IMR-90 (cell line): Measurements from ENCODE around the gene HTR3A. TPM values are rescaled to one million over a fixed set of nuclear protein-coding genes. Genes with fewer than 3 reads are reported as not detected.

Source experiments
- ATAC-seq: fragments of 200-7000 bp; cut with Tn5 transposase; 2 replicates; pipeline ENCODE4 v1.9.1; 2020; ENCODE audit warnings: low read depth, mild to moderate bottlenecking, moderate library complexity
- BruUV-seq: library from RNA; stranded (reverse); fragments of 400-500 nt; replicated peaks from 2 replicates; lab custom pipeline; 2021; lab: Mats Ljungman, UMichigan
- CTCF ChIA-PET: fragments of 300-600 bp; formaldehyde crosslinking; extraction: SDS; loops from one replicate; lab custom pipeline; 2021; ENCODE audit warnings: antibody characterized with exemption; lab: Yijun Ruan, JAX
- POLR2A ChIA-PET: fragments of 300-600 bp; sonication (Branson Sonifier 250); formaldehyde crosslinking; loops from one replicate; lab custom pipeline; 2022; ENCODE audit warnings: antibody characterized with exemption; ENCODE audit not compliant: unreplicated experiment; lab: Charles Lee
- DNase-seq: peaks from one replicate; pipeline ENCODE4 v3.0.0; 2013
- H2AFZ ChIP-seq: replicated peaks from 2 replicates; pipeline ENCODE3; 2013; ENCODE audit warnings: low read length, mild to moderate bottlenecking; ENCODE audit not compliant: poor library complexity
- H2AK5ac ChIP-seq: 2 replicates; pipeline ENCODE4 v1.6.1; 2013; ENCODE audit warnings: low read depth, low read length, inconsistent platforms
- H2AK9ac ChIP-seq: replicated peaks from 2 replicates; pipeline ENCODE3; 2013; ENCODE audit warnings: mild to moderate bottlenecking, low read depth, low read length, moderate library complexity; ENCODE audit not compliant: poor library complexity
- H2BK120ac ChIP-seq: 2 replicates; pipeline ENCODE4 v1.6.1; 2013; ENCODE audit warnings: low read depth, low read length, inconsistent platforms
- H2BK15ac ChIP-seq: 3 replicates; pipeline ENCODE4 v1.6.1; 2013; ENCODE audit warnings: low read depth, low read length, inconsistent platforms
- H2BK20ac ChIP-seq: 2 replicates; pipeline ENCODE4 v1.6.1; 2013; ENCODE audit warnings: low read depth, mild to moderate bottlenecking, inconsistent platforms, low read length, moderate library complexity
- H2BK5ac ChIP-seq: 2 replicates; pipeline ENCODE4 v1.6.1; 2013; ENCODE audit warnings: mild to moderate bottlenecking, low read depth, low read length, inconsistent platforms; ENCODE audit not compliant: poor library complexity, severe bottlenecking
- H3K14ac ChIP-seq: replicated peaks from 2 replicates; pipeline ENCODE4 v1.6.1; 2013; ENCODE audit warnings: low read depth, low read length, inconsistent platforms
- H3K18ac ChIP-seq: 2 replicates; pipeline ENCODE4 v1.6.1; 2013; ENCODE audit warnings: low read depth, low read length, control low read depth
- H3K23ac ChIP-seq: 2 replicates; pipeline ENCODE4 v1.6.1; 2013; ENCODE audit warnings: low read depth, low read length, inconsistent platforms
- H3K27ac ChIP-seq: 2 replicates; pipeline ENCODE4 v1.5.1; 2013; ENCODE audit warnings: mild to moderate bottlenecking, control low read depth, low read length; ENCODE audit not compliant: insufficient read depth
- H3K27me3 ChIP-seq: 2 replicates; pipeline ENCODE4 v1.6.1; 2013; ENCODE audit warnings: low read length; ENCODE audit not compliant: control insufficient read depth, insufficient read depth
- H3K36me3 ChIP-seq: 2 replicates; pipeline ENCODE4 v1.6.1; 2013; ENCODE audit warnings: low read length, mixed read lengths; ENCODE audit not compliant: control insufficient read depth, insufficient read depth
- H3K4ac ChIP-seq: 2 replicates; pipeline ENCODE4 v1.6.1; 2013; ENCODE audit warnings: low read depth, low read length, inconsistent platforms
- H3K4me1 ChIP-seq: 2 replicates; pipeline ENCODE4 v1.6.1; 2013; ENCODE audit warnings: low read length, mixed read lengths; ENCODE audit not compliant: control insufficient read depth, insufficient read depth
- H3K4me2 ChIP-seq: 2 replicates; pipeline ENCODE4 v1.6.1; 2013; ENCODE audit warnings: low read depth, mild to moderate bottlenecking, control low read depth, low read length, moderate library complexity
- H3K4me3 ChIP-seq: 2 replicates; pipeline ENCODE4 v1.5.1; 2013; ENCODE audit warnings: low read depth, mild to moderate bottlenecking, control low read depth, low read length, moderate library complexity; ENCODE audit not compliant: insufficient read depth
- H3K56ac ChIP-seq: 2 replicates; pipeline ENCODE4 v1.6.1; 2013; ENCODE audit warnings: low read length, inconsistent platforms; ENCODE audit not compliant: insufficient read depth; ENCODE audit errors: extremely low read depth
- H3K79me1 ChIP-seq, 2 experiments: 2 replicates each; pipeline ENCODE4 v1.6.1; 2013; ENCODE audit warnings: low read length in 2 of 2, inconsistent platforms in 1 of 2, low read depth in 1 of 2
- H3K9ac ChIP-seq: 2 replicates; pipeline ENCODE4 v1.6.1; 2013; ENCODE audit warnings: low read depth, low read length, control low read depth
- H3K9me1 ChIP-seq: 2 replicates; pipeline ENCODE4 v1.6.1; 2013; ENCODE audit warnings: low read length, inconsistent platforms; ENCODE audit not compliant: insufficient read depth
- H3K9me3 ChIP-seq: 2 replicates; pipeline ENCODE4 v1.6.1; 2013; ENCODE audit warnings: low read length; ENCODE audit not compliant: control insufficient read depth, insufficient read depth
- H4K20me1 ChIP-seq: 2 replicates; pipeline ENCODE4 v1.6.1; 2013; ENCODE audit warnings: low read length, inconsistent platforms; ENCODE audit not compliant: insufficient read depth
- H4K5ac ChIP-seq: 2 replicates; pipeline ENCODE4 v1.6.1; 2013; ENCODE audit warnings: mild to moderate bottlenecking, low read depth, low read length, control low read depth
- H4K8ac ChIP-seq, 2 experiments: 2 replicates each; pipeline ENCODE4 v1.6.1; 2013; ENCODE audit warnings: low read depth in 2 of 2, low read length in 2 of 2, control low read depth in 1 of 2, inconsistent platforms in 1 of 2
- H4K91ac ChIP-seq: 2 replicates; pipeline ENCODE4 v1.6.1; 2013; ENCODE audit warnings: low read depth, low read length, inconsistent platforms; ENCODE audit not compliant: insufficient read depth
- BHLHE40 ChIP-seq: fragments of 150-350 bp; IDR thresholded peaks from 2 replicates; pipeline ENCODE4 v1.6.1; 2016; ENCODE audit warnings: mild to moderate bottlenecking, low read depth, low read length
- CEBPB ChIP-seq: IDR thresholded peaks from 2 replicates; pipeline ENCODE4 v1.6.1; 2012; ENCODE audit warnings: low read depth, low read length, improper control_type of control experiment
- CHD1 ChIP-seq: IDR thresholded peaks from 2 replicates; pipeline ENCODE4 v1.6.1; 2012; ENCODE audit warnings: low read depth, low read length, improper control_type of control experiment
- FOS ChIP-seq: fragments of 150-350 bp; IDR thresholded peaks from 2 replicates; pipeline ENCODE4 v1.6.1; 2016; ENCODE audit warnings: low read depth, low read length
- MAFK ChIP-seq: IDR thresholded peaks from 2 replicates; pipeline ENCODE4 v1.6.1; 2012; ENCODE audit warnings: low read depth, low read length, improper control_type of control experiment
- MAZ ChIP-seq: IDR thresholded peaks from 2 replicates; pipeline ENCODE4 v1.6.1; 2012; ENCODE audit warnings: low read depth, mild to moderate bottlenecking, low read length, improper control_type of control experiment, moderate library complexity, borderline replicate concordance
- MXI1 ChIP-seq: IDR thresholded peaks from 2 replicates; pipeline ENCODE4 v1.6.1; 2012; ENCODE audit warnings: low read depth, mild to moderate bottlenecking, low read length, moderate library complexity, borderline replicate concordance
- NFE2L2 ChIP-seq: fragments of 150-350 bp; IDR thresholded peaks from 2 replicates; pipeline ENCODE4 v1.6.1; 2016; ENCODE audit warnings: low read depth, mild to moderate bottlenecking, low read length
- RAD21 ChIP-seq: IDR thresholded peaks from 2 replicates; pipeline ENCODE4 v1.6.1; 2012; ENCODE audit warnings: low read length, improper control_type of control experiment
- SMC3 ChIP-seq: fragments of 150-350 bp; IDR thresholded peaks from 2 replicates; pipeline ENCODE4 v1.6.1; 2016; ENCODE audit warnings: low read depth, mild to moderate bottlenecking, antibody characterized with exemption, low read length, moderate library complexity
- WGBS, 2 experiments: methylation state at CpG; one replicate each; pipeline versions ENCODE4 v1.1.5 to v1.1.7; 2013; ENCODE audit warnings: missing lambda C conversion rate in 2 of 2; ENCODE audit not compliant: insufficient read length in 1 of 2; ENCODE audit errors: extremely low coverage in 2 of 2; 5-methylcytosine and 5-hydroxymethylcytosine counted together
- dilution Hi-C: fragments of 300-500 bp; cut with HindIII; formaldehyde crosslinking; loops from one replicate; pipeline ENCODE4 v1.14.3; 2018; ENCODE audit warnings: low sequenced_read_pairs; ENCODE audit not compliant: unreplicated experiment
- in situ Hi-C: fragments of 300-500 bp; cut with MboI; formaldehyde crosslinking; loops from 3 replicates; pipeline ENCODE4 v1.14.3; 2019; ENCODE audit warnings: low sequenced_read_pairs, inconsistent platforms, mixed read lengths
- intact Hi-C: fragments of 100-400 bp; cut with micrococcal nuclease; formaldehyde crosslinking; loops from 2 replicates; pipeline ENCODE4 v1.10.0; 2022
- polyA plus RNA-seq, 3 experiments: library from polyadenylated mRNA; depleted of rRNA; stranded (reverse); fragments of >200 nt; gene quantifications; 2 replicates each; pipeline ENCODE4 v1.2.3, GENCODE V29; 2012; ENCODE audit warnings: low replicate concordance in 1 of 3
- total RNA-seq: library from RNA; depleted of rRNA; stranded (reverse); fragments of >200 nt; gene quantifications from 2 replicates; pipeline ENCODE4 v1.2.3, GENCODE V29; 2012

The HTR3A gene
- total and polyA plus RNA-seq, 2 of the 4 experiments (the other 2 are of a cell fraction) = not detected

GRCh38 chr11:114036958-114037357 is 62.0 kb downstream of the HTR3A start:
- no peak overlapping the region for H3K23ac ChIP-seq
- H2BK5ac ChIP-seq = no peak overlapping the region
- no peak overlapping the region for H3K18ac ChIP-seq
- WGBS, 2 experiments = no CpG with 5 or more reads among the region's 3 CpGs
- H2AK5ac ChIP-seq = no peak overlapping the region
- H2AK9ac ChIP-seq = no peak overlapping the region
- no peak overlapping the region for H2BK120ac ChIP-seq
- H3K4ac ChIP-seq = no peak overlapping the region
- dilution Hi-C loops = no loop called here
- H4K91ac ChIP-seq = no peak overlapping the region
- no peaks in the 10 kb centered on the region for H3K4me1 ChIP-seq
- no peaks in the 10 kb centered on the region for H3K9me1 ChIP-seq
- H3K4me2 ChIP-seq = no peak overlapping the region
- no peak overlapping the region for H3K56ac ChIP-seq
- no peak overlapping the region for H3K27ac ChIP-seq
- BruUV-seq = no TSS peak
- no peak overlapping the region for H3K14ac ChIP-seq
- H4K8ac ChIP-seq = no peak overlapping the region
- no peak overlapping the region for H2BK15ac ChIP-seq
- POLR2A ChIA-PET = no interaction called here
- H2BK20ac ChIP-seq = no peak overlapping the region
- in situ Hi-C loops = loop anchor here (5.0 kb wide), 1 partner anchor 225 kb away; no protein-coding TSS in a partner anchor
- no peak for DNase-seq
- no peaks in the 10 kb centered on the region for H4K20me1 ChIP-seq
- no peaks in the 10 kb centered on the region for H3K9me3 ChIP-seq
- H3K27me3 ChIP-seq = peaks cover 8% of the 10 kb centered on the region; the same call in 1 of the 2 replicates
- no peak overlapping the region for H4K5ac ChIP-seq
- no peak for ATAC-seq
- CTCF ChIA-PET = interaction anchor here (5.3 kb wide), 1 partner anchor 224 kb away, joined by 29 read pairs; no protein-coding TSS in a partner anchor
- no peak overlapping the region for H2AFZ ChIP-seq
- no peak overlapping the region for H3K9ac ChIP-seq
- H3K36me3 ChIP-seq = no peaks in the 10 kb centered on the region
- no peak overlapping the region for H3K4me3 ChIP-seq
- intact Hi-C loops = loop anchor here (1.0 to 5.0 kb wide), 4 partner anchors 125 to 224 kb away; no protein-coding TSS in a partner anchor
- no peak for TF ChIP-seq BHLHE40
- TF ChIP-seq CEBPB = no peak
- no peak for TF ChIP-seq NFE2L2
- no peak for TF ChIP-seq FOS
- no peak for TF ChIP-seq MAFK
- TF ChIP-seq RAD21 = no peak
- TF ChIP-seq MAZ = no peak
- TF ChIP-seq MXI1 = no peak
- no peak for TF ChIP-seq SMC3
- no peak for TF ChIP-seq CHD1
- H3K79me1 ChIP-seq = no peaks in the 10 kb centered on the region
